SKM-1 treated with dmso at 0.1 percent for 144 hours (cell line): Measurements from ENCODE around the gene ACTL10.

Experiments
- DNase-seq: peaks from one replicate; lab custom pipeline; 2025; ENCODE audit not compliant: unreplicated experiment; lab: John Stamatoyannopoulos, UW

The ACTL10 gene

DNA sequence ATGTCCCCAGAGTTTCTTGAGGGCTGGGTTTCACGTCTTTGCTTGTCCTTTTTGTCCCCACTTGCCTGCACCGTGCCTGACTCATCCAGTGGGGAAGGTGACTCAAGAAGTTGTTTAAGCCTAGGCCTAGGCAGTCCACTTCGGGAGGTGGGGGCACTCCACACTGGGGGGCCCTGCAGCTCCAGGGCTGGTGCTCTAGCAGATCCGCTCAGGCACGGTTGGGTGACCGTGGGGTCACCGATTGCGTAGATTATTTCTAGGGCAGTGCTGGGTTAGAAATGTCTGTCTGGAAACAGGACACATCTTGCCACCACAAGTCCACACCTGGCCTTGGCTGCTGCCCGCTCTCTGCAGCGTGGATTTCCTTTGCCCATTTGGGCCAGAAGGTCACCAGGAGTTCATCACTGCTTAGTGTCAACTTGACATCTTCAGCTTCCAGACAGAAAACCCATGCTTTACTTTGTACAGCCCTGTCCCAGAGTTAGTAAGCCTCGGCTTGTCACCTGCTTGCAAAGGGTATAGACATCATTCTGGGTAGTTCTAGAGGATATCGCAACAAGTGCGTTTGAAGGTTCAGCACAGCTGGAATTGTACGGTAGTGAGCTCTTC lies 18.2 kb upstream of the ACTL10 start:
- no peak for DNase-seq

- DNase-seq = no peak
These were observed 17.5 kb upstream of the ACTL10 start for GRCh38 chr20:33649201-33649681.

GRCh38 chr20:33650111-33650752 lies 16.5 kb upstream of the ACTL10 start:
- DNase-seq = no peak

- DNase-seq = no peak
These were observed 15.8 kb upstream of the ACTL10 start for GRCh38 chr20:33650753-33651561.

GRCh38 chr20:33651562-33652048 lies 15.1 kb upstream of the ACTL10 start:
- no peak for DNase-seq

GRCh38 chr20:33653218-33653899 lies 13.4 kb upstream of the ACTL10 start:
- peak; percentile 39 for DNase-seq

DNA sequence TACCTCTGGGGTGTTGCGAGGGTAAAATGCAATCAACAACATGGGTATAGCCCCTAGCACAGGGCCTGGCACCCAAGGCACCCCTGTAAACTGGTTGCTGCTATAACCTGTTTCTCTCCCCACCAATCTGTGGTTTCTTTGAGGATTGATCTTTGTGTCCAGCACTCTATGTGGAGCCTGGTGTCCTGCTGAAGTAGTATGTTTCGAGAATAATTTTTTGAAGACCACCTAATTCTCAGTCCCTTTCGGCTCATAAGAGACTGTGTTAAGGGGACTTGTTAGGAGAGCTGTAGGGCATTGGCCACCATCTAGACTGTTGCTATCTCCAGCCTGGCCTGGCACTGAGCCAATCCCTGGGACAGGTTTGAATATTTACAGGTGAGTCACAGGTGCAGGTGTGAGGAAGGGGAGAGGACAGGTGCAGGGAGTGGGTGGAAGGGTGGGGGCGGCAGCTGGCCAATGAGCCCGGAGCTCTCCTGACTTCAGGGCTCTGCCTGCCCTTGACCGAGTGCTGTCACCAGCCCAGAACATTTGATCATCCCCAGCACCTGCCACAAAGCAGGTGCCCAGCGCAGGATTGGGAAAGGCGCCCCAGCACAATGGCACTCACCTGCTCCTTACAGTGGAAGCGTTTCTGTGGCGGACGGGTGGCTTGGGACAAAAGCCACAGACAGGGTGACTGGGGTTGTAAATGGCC lies 12.7 kb upstream of the ACTL10 start:
- no peak for DNase-seq

DNA sequence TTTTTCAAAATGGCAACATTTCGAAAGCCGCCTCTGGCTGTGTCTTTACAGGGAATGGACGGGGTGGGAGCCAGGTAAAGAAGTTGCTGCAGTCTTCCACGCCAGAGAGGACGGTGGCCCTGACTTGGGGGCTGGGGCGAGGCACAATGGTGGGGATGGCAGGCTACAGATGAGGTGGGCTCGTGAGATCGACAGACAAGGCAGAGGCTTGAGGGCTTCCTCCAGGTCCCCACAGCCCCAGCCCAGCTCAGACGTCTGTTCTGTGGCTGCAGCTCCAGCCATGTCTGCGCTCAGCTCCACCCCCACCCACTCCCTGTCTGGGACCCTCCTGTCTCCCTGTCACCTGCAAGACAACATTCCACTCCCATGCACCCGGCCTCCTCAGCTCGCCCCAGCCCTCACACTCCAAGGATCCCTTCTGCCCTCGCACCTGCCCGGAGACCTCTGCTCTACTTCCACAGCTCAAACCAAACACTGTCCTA lies 12.0 kb upstream of the ACTL10 start:
- DNase-seq = no peak

DNA sequence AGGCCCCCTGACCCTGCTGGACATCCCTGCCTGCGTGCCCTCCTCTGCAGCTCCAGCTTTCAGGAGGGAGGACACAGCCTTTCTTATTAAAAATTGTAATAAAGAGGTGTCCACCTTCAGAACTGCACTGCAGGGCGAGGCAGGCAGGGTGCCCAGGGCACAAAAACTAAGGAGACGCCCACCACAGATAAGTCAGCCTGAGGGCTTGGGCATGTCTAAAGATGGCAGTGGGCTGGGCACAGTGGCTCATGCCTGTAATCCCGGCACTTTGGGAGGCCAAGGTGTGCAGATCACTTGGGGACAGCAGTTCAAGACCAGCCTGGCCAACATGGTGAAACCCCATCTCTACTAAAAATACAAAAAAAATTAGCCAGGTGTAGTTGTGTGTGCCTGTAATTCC lies 11.6 kb upstream of the ACTL10 start:
- no peak for DNase-seq

GRCh38 chr20:33656010-33656782 lies 10.5 kb upstream of the ACTL10 start:
- no peak for DNase-seq

GRCh38 chr20:33656783-33657703 lies 9.7 kb upstream of the ACTL10 start:
- no peak for DNase-seq

- DNase-seq = no peak
These were observed 9.0 kb upstream of the ACTL10 start for GRCh38 chr20:33657704-33658095.

DNA sequence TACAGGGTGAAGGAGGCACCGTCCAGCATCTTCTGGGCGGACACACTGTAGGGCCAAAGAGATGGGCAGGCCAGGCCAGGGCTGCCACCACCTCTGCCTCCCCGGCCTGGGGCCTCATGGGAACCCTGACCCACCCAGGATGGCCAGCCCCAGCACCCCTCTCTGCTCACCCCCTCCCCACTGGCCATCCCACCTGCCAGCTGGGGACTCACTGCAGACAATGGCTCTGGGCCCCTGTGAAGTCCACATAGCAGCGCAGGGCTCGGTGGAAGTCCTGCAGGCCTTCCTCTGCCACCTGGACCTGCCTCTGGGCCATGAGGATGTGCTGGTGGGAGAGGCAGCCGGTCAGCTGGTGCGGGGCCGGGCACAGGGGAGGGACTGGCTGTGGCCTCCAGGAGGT lies 8.2 kb upstream of the ACTL10 start:
- no peak for DNase-seq

DNA sequence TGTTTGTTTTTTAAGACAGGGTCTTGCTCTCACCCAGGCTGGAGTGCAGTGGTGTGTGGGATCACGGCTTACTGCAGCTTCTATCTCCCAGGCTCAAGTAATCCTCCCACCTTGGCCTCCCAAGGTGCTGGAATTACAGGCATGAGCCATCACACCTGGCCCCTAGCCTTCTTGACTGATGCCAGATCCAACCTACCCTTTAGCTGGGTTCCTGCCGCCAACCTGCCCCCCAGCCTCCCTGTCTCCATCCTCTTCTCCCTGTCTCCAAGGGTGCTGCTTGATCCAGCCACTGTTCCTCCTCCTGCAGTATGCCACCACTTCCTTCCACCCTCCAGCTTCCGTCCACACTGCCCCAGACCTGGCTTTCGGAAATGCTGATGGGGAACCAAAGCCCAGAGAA lies 7.8 kb upstream of the ACTL10 start:
- DNase-seq = no peak

GRCh38 chr20:33659341-33660034 lies 7.3 kb upstream of the ACTL10 start:
- DNase-seq = no peak

DNA sequence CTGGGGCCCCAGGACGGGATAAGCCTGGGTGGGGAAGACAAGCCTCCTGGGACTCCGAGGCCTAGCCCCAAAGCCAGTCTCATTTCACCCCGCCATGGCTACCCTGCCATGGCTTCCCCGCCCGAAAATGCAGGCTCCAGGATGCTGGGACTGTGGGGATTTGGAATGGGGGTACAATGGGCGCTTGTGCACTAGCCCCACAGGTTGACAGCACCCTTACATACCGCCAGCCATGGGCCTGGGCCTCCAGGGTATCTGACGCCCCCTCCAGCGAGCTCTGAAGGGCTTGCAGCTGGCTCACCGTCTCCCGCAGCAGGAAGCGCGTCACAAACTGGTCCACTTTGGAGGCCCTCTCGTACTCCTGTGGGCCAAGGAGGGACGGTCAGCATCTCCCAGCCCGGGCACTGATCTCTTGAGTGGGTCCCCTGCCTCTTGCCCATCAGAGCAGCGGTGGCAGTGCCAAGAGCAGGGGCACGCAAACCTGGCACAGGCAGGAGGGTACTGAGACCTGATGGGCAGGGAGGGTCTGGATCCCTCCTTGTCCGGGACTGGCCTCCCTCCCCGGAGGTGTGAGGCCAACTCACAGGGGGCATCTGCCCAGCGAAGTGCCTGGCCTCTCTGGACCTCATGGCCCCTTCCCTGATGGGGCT lies 6.6 kb upstream of the ACTL10 start:
- DNase-seq = no peak

DNA sequence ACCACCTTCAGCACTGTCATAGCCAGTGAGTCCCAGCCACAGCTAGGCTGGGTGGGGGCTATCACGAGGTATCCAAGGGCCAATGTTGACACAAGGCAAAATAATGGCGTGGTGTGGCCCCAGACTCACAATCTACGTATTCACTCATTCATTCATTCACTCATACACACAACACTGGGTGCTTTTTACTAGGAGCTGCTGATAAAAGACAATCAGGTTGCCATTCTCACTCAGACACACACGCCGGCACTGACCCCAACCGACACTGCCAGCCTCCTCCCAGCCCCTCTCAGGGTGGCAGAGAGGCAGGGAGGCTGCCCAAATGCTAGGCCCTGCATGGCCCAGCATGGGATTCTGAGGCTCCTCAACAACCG lies 6.1 kb upstream of the ACTL10 start:
- DNase-seq = no peak

DNA sequence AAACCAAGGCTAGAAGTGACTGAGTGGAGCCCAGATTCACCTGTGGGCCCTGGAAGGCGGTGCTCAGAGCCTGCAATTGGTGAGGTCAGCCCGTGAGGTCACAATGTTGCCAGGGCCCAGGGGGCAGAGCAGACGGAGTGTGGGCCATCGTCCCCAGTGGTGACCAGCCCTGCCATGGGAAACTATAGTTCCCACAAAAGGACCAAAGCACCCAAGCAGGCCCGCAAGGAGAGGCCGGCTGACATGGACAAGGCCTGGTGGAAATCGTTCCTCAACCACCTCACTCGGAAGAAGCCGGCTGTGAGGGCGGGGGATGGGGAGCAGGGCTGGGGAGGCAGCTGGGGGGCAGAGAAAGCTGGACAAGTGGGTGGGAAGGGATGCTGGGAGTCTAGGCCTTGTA lies 4.6 kb upstream of the ACTL10 start, which contains the start of gene C20orf144:
C20orf144 (plus strand) TSS at position 156 of the 400 bp plus-strand sequence; CDS start at position 175, 19 bp downstream.
- DNase-seq = no peak
